Measurements from ENCODE around the gene PSMB10.

- TF ChIP-seq EZH2 (IDR thresholded peaks at IDR 0.05): no peak
- TF ChIP-seq, protein P1, sequence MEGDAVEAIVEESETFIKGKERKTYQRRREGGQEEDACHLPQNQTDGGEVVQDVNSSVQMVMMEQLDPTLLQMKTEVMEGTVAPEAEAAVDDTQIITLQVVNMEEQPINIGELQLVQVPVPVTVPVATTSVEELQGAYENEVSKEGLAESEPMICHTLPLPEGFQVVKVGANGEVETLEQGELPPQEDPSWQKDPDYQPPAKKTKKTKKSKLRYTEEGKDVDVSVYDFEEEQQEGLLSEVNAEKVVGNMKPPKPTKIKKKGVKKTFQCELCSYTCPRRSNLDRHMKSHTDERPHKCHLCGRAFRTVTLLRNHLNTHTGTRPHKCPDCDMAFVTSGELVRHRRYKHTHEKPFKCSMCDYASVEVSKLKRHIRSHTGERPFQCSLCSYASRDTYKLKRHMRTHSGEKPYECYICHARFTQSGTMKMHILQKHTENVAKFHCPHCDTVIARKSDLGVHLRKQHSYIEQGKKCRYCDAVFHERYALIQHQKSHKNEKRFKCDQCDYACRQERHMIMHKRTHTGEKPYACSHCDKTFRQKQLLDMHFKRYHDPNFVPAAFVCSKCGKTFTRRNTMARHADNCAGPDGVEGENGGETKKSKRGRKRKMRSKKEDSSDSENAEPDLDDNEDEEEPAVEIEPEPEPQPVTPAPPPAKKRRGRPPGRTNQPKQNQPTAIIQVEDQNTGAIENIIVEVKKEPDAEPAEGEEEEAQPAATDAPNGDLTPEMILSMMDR (IDR thresholded peaks at IDR 0.05 in 2 of 3, conservative IDR thresholded peaks at IDR 0.05 in 1 of 3; ENCODE audit: borderline replicate concordance in 1 of 3, insufficient read depth in 1 of 3, low read depth in 2 of 3, low read length in 2 of 3): no peak
- no peak for TF ChIP-seq POLR2AphosphoS5 (IDR thresholded peaks at IDR 0.05; ENCODE audit: low read depth, low read length)
- TF ChIP-seq CEBPB (IDR thresholded peaks at IDR 0.05; ENCODE audit: low read depth): no peak
- no peak for TF ChIP-seq RAD21 (IDR thresholded peaks at IDR 0.05; ENCODE audit: low read depth)
- TF ChIP-seq POLR2A (IDR thresholded peaks at IDR 0.05; ENCODE audit: borderline replicate concordance, extremely low read depth, insufficient read depth, insufficient read length): no peak
- TF ChIP-seq MAX (IDR thresholded peaks at IDR 0.05): no peak
- no peak for TF ChIP-seq ZBTB33 (IDR thresholded peaks at IDR 0.05; ENCODE audit: extremely low read depth, insufficient replicate concordance, low read length)
- no peak for TF ChIP-seq SP1 (IDR thresholded peaks at IDR 0.05; ENCODE audit: low read depth)
- TF ChIP-seq EZH2phosphoT487 (IDR thresholded peaks at IDR 0.05; ENCODE audit: borderline replicate concordance): no peak
- no peak for TF ChIP-seq ZFX (IDR thresholded peaks at IDR 0.05)
- TF ChIP-seq SIN3A (IDR thresholded peaks at IDR 0.05; ENCODE audit: low read depth): no peak
- TF ChIP-seq ZNF274 (IDR thresholded peaks at IDR 0.05; ENCODE audit: low read depth, low read length): no peak
Observed at GRCh38 chr16:67962135-67962534, 25.5 kb upstream of the PSMB10 start.

Measured in HCT116 (cell line).